T-helper 2 cell treated with Interferon-gamma antibody and Interleukin-4, amounts not matched to agents 100 ng/mL and 5 ng/mL, for 36 hours (primary cell): ENCODE data around the gene ASTN1. TPM values are rescaled to one million over a fixed set of nuclear protein-coding genes. Genes with fewer than 3 reads are reported as not detected.

Source experiments
- intact Hi-C: fragments of 100-400 bp; cut with micrococcal nuclease; formaldehyde crosslinking; loops from one replicate; pipeline ENCODE4 v1.15.1; 2023
- total RNA-seq: library from RNA; stranded (reverse); gene quantifications from 2 replicates; pipeline ENCODE4 v1.2.3, GENCODE V29; 2022

The ASTN1 gene
- total RNA-seq, 1 donor from 2014 or later, result not detected

GRCh38 chr1:177165069-177165439 lies 542 bp upstream of the ASTN1 start:
- intact Hi-C loops, result no loop called here

- intact Hi-C loops, result no loop called here
Measured at GRCh38 chr1:177163844-177164379, 600 bp downstream of the ASTN1 start.

DNA sequence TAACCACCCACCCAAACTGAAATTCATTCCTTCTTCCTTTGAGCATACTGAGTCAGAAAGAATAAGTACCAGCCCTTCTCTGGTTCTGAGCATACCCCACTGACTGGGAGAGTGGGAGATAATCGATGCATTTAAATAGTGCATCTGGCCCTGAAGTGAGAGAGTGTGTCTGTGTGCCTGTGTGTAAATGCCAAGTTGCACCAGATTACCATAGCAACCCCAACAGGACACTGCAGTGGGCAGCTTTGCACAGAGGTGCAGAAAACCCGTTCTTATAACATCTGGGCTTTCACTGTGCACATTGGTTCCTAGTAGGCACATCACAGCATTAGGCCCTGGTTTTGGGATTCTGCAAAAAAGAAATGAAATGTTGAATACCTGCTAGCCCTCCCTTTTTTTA lies 2.3 kb downstream of the ASTN1 start:
- intact Hi-C loops, result no loop called here

DNA sequence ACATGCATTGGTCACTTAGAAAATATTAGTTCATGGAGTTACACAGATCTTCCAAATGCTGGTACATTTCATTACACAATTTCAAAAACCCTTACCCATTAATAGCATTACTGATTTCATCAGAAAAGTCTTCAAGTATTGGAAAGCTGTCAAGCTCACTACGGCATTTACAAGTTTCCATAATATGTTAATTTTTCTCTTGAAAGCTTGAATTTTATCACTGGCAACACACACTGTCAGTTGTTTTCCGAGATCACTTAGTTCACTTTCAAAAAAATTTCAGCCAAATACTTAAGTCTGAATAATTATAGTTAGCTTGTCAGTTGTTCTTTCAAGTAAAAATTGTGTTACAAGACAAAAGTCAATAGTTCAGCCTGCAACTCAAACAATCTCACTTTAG lies 18.0 kb downstream of the ASTN1 start:
- intact Hi-C loops, result no loop called here

GRCh38 chr1:177145106-177146070 lies 19.1 kb downstream of the ASTN1 start:
- intact Hi-C loops, result no loop called here

DNA sequence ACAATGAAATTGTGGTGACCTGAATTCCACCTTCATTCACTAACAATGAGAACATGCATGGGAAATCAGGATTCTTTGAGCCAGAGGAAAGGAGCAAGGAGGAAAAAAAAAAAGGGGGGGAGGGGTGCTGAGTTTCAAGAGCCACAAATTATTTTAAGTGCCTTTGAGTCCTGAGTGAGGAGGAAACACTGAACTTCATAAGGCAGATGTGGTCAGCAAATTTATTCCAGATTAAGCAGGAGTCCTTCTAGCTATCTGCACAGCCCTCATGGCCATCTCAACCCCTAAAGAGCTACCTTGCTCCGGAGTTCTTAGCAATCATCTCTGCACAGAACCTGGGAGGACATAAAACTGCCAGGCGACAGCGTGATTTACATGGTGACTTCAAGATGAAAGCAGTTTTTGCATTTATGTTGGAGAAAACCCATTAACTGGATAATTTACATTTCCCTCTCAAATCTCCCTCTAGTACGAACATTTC lies 21.7 kb downstream of the ASTN1 start:
- intact Hi-C loops, result no loop called here

GRCh38 chr1:177142010-177142409 lies 22.5 kb downstream of the ASTN1 start:
- intact Hi-C loops, result no loop called here

DNA sequence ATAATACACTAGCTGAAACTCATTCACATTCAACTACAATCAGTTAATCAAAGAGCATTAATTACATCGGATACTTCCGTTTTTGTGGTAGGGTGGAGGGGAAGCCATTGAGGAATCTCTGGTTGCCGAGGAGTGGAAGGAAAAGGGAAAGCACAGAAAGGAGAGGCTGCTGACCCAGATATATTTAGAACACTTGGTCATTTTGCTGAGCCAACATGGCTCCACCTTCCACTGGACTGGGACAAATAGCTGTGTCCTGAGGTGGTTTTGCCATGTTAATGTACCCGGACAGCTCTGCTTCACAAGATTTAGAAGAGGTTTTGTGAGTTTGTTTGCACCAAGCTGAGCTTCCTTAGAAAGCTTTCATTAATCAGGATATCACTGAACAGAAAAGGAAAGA lies 26.2 kb downstream of the ASTN1 start:
- intact Hi-C loops, result no loop called here

- intact Hi-C loops, result no loop called here
Measured at GRCh38 chr1:177137814-177138213, 26.7 kb downstream of the ASTN1 start.

DNA sequence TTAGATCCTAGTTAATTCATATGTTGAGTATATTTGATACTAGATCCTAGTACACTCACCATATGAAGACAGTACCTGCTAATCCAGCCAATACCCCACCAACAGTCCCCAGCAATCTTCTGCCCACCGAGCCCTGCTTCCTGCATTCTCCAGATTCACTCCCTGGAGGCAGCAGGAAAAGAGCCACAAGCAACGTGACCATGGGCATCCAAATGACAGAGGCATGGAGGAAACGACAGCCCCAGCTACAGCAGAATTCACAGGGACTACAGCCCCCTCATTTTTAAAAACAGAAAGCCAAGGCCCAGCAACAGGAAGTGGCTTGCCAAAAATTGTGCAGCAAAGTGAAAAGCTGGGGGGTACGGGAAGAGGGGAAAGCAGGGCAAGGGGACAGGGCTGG lies 29.3 kb downstream of the ASTN1 start:
- intact Hi-C loops, result no loop called here

DNA sequence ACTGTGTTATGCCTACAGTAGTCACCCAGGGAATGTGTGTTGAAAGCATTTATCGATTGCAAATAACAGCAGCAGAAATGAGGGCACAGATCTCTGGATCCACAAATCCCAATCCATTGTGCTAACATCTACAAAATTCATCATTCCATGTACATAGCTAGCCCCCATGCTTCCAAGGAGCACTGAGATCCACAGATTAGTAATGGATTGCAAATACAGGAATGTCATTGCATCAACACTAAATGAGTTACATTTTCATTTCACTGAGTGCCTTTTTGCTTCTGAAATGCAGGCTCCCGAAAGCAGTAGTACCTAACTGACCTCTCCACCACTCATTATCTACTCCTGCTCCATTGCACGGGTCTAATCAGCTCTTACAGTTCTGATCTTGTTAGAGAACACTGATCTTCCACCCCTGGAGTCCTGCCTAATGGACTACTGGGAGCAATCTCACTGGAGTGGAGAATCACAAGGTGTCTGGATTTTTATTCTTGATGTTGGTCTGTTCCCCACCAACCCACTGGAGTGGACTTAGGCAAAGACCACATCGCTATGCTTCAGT lies 30.5 kb downstream of the ASTN1 start:
- intact Hi-C loops, result no loop called here

DNA sequence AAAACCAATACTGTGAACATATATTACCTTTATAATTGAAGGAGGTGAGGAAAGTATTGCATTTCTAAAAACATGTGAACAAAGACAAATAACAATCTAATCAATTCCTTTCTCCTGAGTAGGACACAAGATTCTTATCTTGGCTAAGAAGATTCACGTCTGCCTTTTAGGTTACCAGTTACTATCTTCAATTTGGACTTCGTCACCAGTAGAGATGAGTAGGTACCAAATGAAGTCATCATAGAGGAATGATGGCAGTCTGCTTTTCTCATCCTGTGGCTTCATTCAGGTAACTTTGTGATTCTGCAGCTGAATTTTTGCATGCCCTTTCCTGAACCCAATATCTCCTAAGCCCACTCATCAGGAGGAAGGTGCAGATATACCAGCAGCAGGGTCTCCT lies 32.4 kb downstream of the ASTN1 start:
- intact Hi-C loops, result no loop called here

GRCh38 chr1:177131723-177132122 lies 32.8 kb downstream of the ASTN1 start:
- intact Hi-C loops, result no loop called here

- intact Hi-C loops, result no loop called here
Measured at GRCh38 chr1:177130451-177130945, 34.0 kb downstream of the ASTN1 start.

GRCh38 chr1:177128665-177129281 lies 35.7 kb downstream of the ASTN1 start:
- intact Hi-C loops, result no loop called here

GRCh38 chr1:177126267-177126666 lies 38.2 kb downstream of the ASTN1 start:
- intact Hi-C loops, result no loop called here

GRCh38 chr1:177124577-177125278 lies 39.8 kb downstream of the ASTN1 start:
- intact Hi-C loops, result no loop called here

DNA sequence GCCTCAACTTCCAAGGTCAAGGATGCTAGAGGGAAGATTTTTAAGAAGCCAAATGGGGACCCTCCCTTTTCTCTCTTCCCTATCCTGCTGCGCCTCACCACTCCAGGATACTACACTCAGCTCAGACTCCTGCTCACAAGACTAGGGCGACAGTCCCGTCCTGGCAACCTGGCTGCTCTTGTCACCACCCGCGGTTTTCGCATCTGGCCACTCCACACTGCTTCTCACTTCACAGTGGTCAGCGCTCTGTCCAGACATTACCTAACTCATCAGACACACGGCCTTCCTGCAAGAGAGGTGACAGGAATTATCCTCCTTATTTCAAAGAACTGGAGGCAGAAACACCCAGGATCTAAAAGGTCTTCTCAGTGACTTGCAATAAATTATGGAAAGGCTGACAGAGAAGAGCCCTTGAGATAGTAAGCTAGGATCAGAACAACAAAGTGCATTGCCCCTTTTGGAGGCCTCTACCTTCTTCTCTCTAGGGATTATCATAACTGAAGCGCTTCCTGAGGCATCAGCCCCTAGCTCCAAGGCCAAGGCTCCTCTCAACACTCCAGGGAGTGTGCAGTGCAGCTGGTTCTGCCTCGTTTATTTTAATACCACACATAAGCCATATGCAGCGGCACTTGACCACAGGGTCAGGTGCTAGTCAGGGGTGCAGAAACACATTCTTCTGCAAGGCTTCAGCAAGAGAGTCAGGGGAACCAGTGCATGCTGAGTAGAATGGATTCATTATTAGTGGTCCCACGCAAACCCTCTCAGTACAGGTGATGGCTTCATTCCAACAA lies 41.9 kb downstream of the ASTN1 start:
- intact Hi-C loops, result no loop called here

DNA sequence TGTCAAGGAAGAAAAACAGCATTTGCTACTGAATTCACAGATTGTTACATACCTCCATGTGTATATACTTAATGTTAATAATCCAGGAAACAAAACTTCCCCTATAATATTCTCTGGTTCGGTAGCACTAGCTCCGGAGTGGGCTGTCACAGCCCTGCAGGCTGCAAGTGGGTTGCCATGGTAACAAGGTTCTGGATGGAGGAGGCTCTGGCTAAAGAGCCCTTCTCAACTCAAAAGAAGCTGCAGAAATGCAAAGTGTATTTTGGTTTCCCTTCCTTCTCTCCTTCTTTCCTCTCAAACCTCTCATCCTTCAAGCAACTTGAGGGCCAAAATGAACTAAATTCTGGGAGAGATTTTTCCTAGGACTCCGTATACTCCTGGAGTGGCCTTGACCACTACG lies 45.2 kb downstream of the ASTN1 start:
- intact Hi-C loops, result no loop called here

GRCh38 chr1:177118901-177119300 lies 45.6 kb downstream of the ASTN1 start:
- intact Hi-C loops, result no loop called here
